H1 (cell line): ENCODE data around the gene HTATSF1. TPM values are rescaled to one million over a fixed set of nuclear protein-coding genes. Genes with fewer than 3 reads are reported as not detected.

Experiments used
- CTCF ChIA-PET: fragments of 300-600 bp; sonication (Branson Sonifier 250); formaldehyde crosslinking; loops from one replicate; lab custom pipeline; 2021; ENCODE audit not compliant: partially characterized antibody; lab: Charles Lee
- POLR2A ChIA-PET: fragments of 300-600 bp; sonication (Branson Sonifier 250); formaldehyde crosslinking; loops from one replicate; lab custom pipeline; 2021; ENCODE audit warnings: inconsistent platforms; ENCODE audit not compliant: partially characterized antibody; lab: Charles Lee
- DNase-seq, 2 experiments: peaks; one replicate each; pipeline versions ENCODE4 v3.0.0 to v3.0.0-alpha.2; 2010 to 2022; ENCODE audit warnings: low spot score in 2 of 2, low read depth in 1 of 2, mixed read lengths in 1 of 2
- FAIRE-seq: peaks from 2 replicates; lab custom pipeline; 2011; peaks lifted over from hg19 to GRCh38; lab: Jason Lieb, UNC
- H2AFZ ChIP-seq: 2 replicates; pipeline ENCODE4 v1.8.1; 2012; ENCODE audit warnings: low read length, inconsistent platforms
- H2AK5ac ChIP-seq: 2 replicates; pipeline ENCODE4 v1.6.1; 2013; ENCODE audit warnings: low read depth, low read length
- H2BK120ac ChIP-seq: replicated peaks from 2 replicates; pipeline ENCODE3; 2013; ENCODE audit warnings: low read depth, low read length, inconsistent platforms
- H2BK12ac ChIP-seq: 2 replicates; pipeline ENCODE4 v1.6.1; 2013; ENCODE audit warnings: low read depth, low read length
- H2BK15ac ChIP-seq: 2 replicates; pipeline ENCODE4 v1.6.1; 2013; ENCODE audit warnings: low read length
- H2BK20ac ChIP-seq: 2 replicates; pipeline ENCODE4 v1.6.1; 2013; ENCODE audit warnings: low read length
- H2BK5ac ChIP-seq: 2 replicates; pipeline ENCODE4 v1.6.1; 2013; ENCODE audit warnings: low read depth, low read length
- H3K14ac ChIP-seq: 2 replicates; pipeline ENCODE4 v1.6.1; 2013; ENCODE audit warnings: inconsistent platforms; ENCODE audit not compliant: insufficient read length
- H3K18ac ChIP-seq: 2 replicates; pipeline ENCODE4 v1.6.1; 2013; ENCODE audit warnings: low read length; ENCODE audit errors: extremely low read depth
- H3K23ac ChIP-seq: 2 replicates; pipeline ENCODE4 v1.6.1; 2013; ENCODE audit warnings: inconsistent platforms; ENCODE audit not compliant: insufficient read length
- H3K23me2 ChIP-seq: 2 replicates; pipeline ENCODE4 v1.6.1; 2013; ENCODE audit warnings: low read depth, low read length
- H3K27ac ChIP-seq: 2 replicates; pipeline ENCODE4 v1.6.1; 2011; ENCODE audit warnings: low read depth, low read length, inconsistent platforms
- H3K27me3 ChIP-seq, 4 experiments: replicated peaks in 1 of 4; 1 replicate in 1 of 4; 2 replicates in 3 of 4; pipeline versions ENCODE4 v1.6.1 to v1.8.1; 2011 to 2013; ENCODE audit warnings: low read length in 3 of 4, mild to moderate bottlenecking in 3 of 4, inconsistent platforms in 2 of 4, mixed read lengths in 2 of 4, moderate library complexity in 1 of 4; ENCODE audit not compliant: control insufficient read depth in 3 of 4, insufficient read depth in 3 of 4; ENCODE audit errors: extremely low read depth in 1 of 4
- H3K36me3 ChIP-seq, 4 experiments: 2 replicates each; pipeline versions ENCODE4 v1.6.1 to v1.8.1; 2011 to 2013; ENCODE audit warnings: mild to moderate bottlenecking in 4 of 4, low read length in 3 of 4, moderate library complexity in 2 of 4, control low read depth in 1 of 4, inconsistent platforms in 1 of 4; ENCODE audit not compliant: insufficient read depth in 4 of 4, control insufficient read depth in 2 of 4
- H3K4ac ChIP-seq: replicated peaks from 2 replicates; pipeline ENCODE3; 2013; ENCODE audit warnings: low read length, low read depth, mixed read lengths, inconsistent platforms; ENCODE audit not compliant: insufficient read length
- H3K4me1 ChIP-seq, 4 experiments: replicated peaks in 1 of 4; 1 replicate in 1 of 4; 2 replicates in 3 of 4; pipeline versions ENCODE4 v1.6.1 to v1.8.1; 2011 to 2013; ENCODE audit warnings: low read length in 3 of 4, inconsistent platforms in 2 of 4, mixed read lengths in 1 of 4; ENCODE audit not compliant: insufficient read depth in 4 of 4, control insufficient read depth in 3 of 4
- H3K4me2 ChIP-seq, 2 experiments: 2 replicates each; pipeline versions ENCODE4 v1.6.1 to v1.8.1; 2011 to 2013; ENCODE audit warnings: low read depth in 2 of 2, low read length in 2 of 2, control low read depth in 1 of 2, inconsistent platforms in 1 of 2, mild to moderate bottlenecking in 1 of 2; ENCODE audit not compliant: insufficient read depth in 1 of 2
- H3K4me3 ChIP-seq, 4 experiments: fragments of 200-600, 300-600 bp in 1 of 4; sonication (generic), shearing (Covaris generic), sonication (Bioruptor Twin) in 1 of 4; 2 replicates each; pipeline versions ENCODE4 v1.5.1 to v1.8.1; 2011 to 2016; ENCODE audit warnings: low read length in 4 of 4, low read depth in 3 of 4, control low read depth in 2 of 4, inconsistent platforms in 2 of 4, mild to moderate bottlenecking in 2 of 4, mixed read lengths in 1 of 4, moderate library complexity in 1 of 4; ENCODE audit not compliant: insufficient read depth in 2 of 4; ENCODE audit errors: extremely low read depth in 1 of 4
- H3K56ac ChIP-seq: replicated peaks from 2 replicates; pipeline ENCODE3; 2013; ENCODE audit warnings: low read depth, mild to moderate bottlenecking, mixed read lengths, low read length, inconsistent platforms; ENCODE audit not compliant: insufficient read length
- H3K79me1 ChIP-seq: 2 replicates; pipeline ENCODE4 v1.6.1; 2013; ENCODE audit warnings: low read depth, low read length, control low read depth
- H3K79me2 ChIP-seq, 2 experiments: 2 replicates each; pipeline versions ENCODE4 v1.6.1 to v1.8.1; 2012 to 2013; ENCODE audit warnings: low read length in 2 of 2, mild to moderate bottlenecking in 2 of 2, inconsistent platforms in 1 of 2; ENCODE audit not compliant: insufficient read depth in 2 of 2, control insufficient read depth in 1 of 2
- H3K9ac ChIP-seq, 4 experiments: replicated peaks in 1 of 4; 1 replicate in 1 of 4; 2 replicates in 3 of 4; pipeline versions ENCODE4 v1.6.1 to v1.8.1; 2011 to 2013; ENCODE audit warnings: low read depth in 3 of 4, low read length in 3 of 4, control low read depth in 2 of 4, mild to moderate bottlenecking in 2 of 4, moderate library complexity in 2 of 4, inconsistent platforms in 1 of 4; ENCODE audit errors: extremely low read depth in 1 of 4
- H3K9me3 ChIP-seq, 2 experiments: 2 replicates each; pipeline versions ENCODE4 v1.6.1 to v1.8.1; 2012 to 2013; ENCODE audit warnings: mild to moderate bottlenecking in 2 of 2, moderate library complexity in 2 of 2, control low read depth in 1 of 2, inconsistent platforms in 1 of 2, low read depth in 1 of 2, low read length in 1 of 2, mixed read lengths in 1 of 2; ENCODE audit not compliant: insufficient read depth in 2 of 2
- H4K20me1 ChIP-seq, 2 experiments: replicated peaks in 1 of 2; 2 replicates each; pipeline versions ENCODE3 to v1.8.1; 2011 to 2013; ENCODE audit warnings: inconsistent platforms in 2 of 2, low read length in 2 of 2, mild to moderate bottlenecking in 1 of 2; ENCODE audit not compliant: insufficient read depth in 2 of 2, control insufficient read depth in 1 of 2
- H4K5ac ChIP-seq: 2 replicates; pipeline ENCODE4 v1.6.1; 2013; ENCODE audit warnings: low read length, low read depth, mixed read lengths, inconsistent platforms; ENCODE audit not compliant: insufficient read length
- H4K8ac ChIP-seq: 2 replicates; pipeline ENCODE4 v1.8.0; 2013; ENCODE audit warnings: mild to moderate bottlenecking, moderate library complexity, low read length, inconsistent platforms; ENCODE audit not compliant: insufficient read depth; ENCODE audit errors: extremely low read depth
- H4K91ac ChIP-seq: replicated peaks from 2 replicates; pipeline ENCODE3; 2013; ENCODE audit warnings: low read length, mixed read lengths, inconsistent platforms; ENCODE audit not compliant: insufficient read length
- BACH1 ChIP-seq: IDR thresholded peaks from 2 replicates; pipeline ENCODE4 v1.6.1; 2012; ENCODE audit warnings: low read length, improper control_type of control experiment
- CBX5 ChIP-seq: fragments of 300-800, 300-1000 bp; sonication (generic); IDR thresholded peaks from 2 replicates; pipeline ENCODE4 v1.7.1; 2016; ENCODE audit warnings: antibody characterized with exemption, low read length, low read depth
- CHD2 ChIP-seq: IDR thresholded peaks from 2 replicates; pipeline ENCODE4 v1.6.1; 2012; ENCODE audit warnings: low read length, improper control_type of control experiment
- CREB1 ChIP-seq: IDR thresholded peaks from 2 replicates; pipeline ENCODE4 v1.6.1; 2012; ENCODE audit warnings: inconsistent platforms
- EP300 ChIP-seq, 2 experiments: IDR thresholded peaks; 1 replicate in 1 of 2; 2 replicates in 1 of 2; pipeline ENCODE4 v1.6.1; 2011 to 2012; ENCODE audit warnings: low read depth in 2 of 2, low read length in 2 of 2, mild to moderate bottlenecking in 2 of 2, borderline replicate concordance in 1 of 2, inconsistent platforms in 1 of 2, moderate library complexity in 1 of 2
- EZH2 ChIP-seq: fragments of 200-600 bp; sonication (generic); IDR thresholded peaks from 2 replicates; pipeline ENCODE4 v1.7.1; 2012; ENCODE audit warnings: low read depth, mild to moderate bottlenecking, moderate library complexity, low read length, inconsistent platforms; ENCODE audit not compliant: severe bottlenecking
- FOSL1 ChIP-seq: IDR thresholded peaks from 2 replicates; pipeline ENCODE4 v1.6.1; 2011; ENCODE audit warnings: mild to moderate bottlenecking, low read depth, low read length, moderate library complexity; ENCODE audit not compliant: insufficient read depth
- HDAC2 ChIP-seq, 2 experiments: fragments of 300-600 bp in 1 of 2; sonication (generic) in 1 of 2; IDR thresholded peaks; 2 replicates each; pipeline ENCODE4 v1.6.1; 2011 to 2012; ENCODE audit warnings: low read depth in 2 of 2, low read length in 2 of 2, mild to moderate bottlenecking in 2 of 2, moderate library complexity in 2 of 2, borderline replicate concordance in 1 of 2, inconsistent platforms in 1 of 2
- MAFK ChIP-seq: IDR thresholded peaks from 2 replicates; pipeline ENCODE4 v1.6.1; 2012; ENCODE audit warnings: low read depth, mild to moderate bottlenecking, improper control_type of control experiment, low read length
- POLR2A ChIP-seq, 2 experiments: IDR thresholded peaks; 1 replicate in 1 of 2; 2 replicates in 1 of 2; pipeline ENCODE4 v1.6.1; 2011; ENCODE audit warnings: low read depth in 2 of 2, low read length in 2 of 2, mild to moderate bottlenecking in 2 of 2; ENCODE audit errors: control extremely low read depth in 1 of 2
- POU5F1 ChIP-seq: IDR thresholded peaks from 2 replicates; pipeline ENCODE4 v1.6.1; 2011; ENCODE audit warnings: low read depth, mild to moderate bottlenecking, low read length, moderate library complexity
- RBBP5 ChIP-seq: IDR thresholded peaks from 2 replicates; pipeline ENCODE4 v1.7.1; 2012; ENCODE audit warnings: low read depth, mild to moderate bottlenecking, inconsistent platforms, low read length, moderate library complexity, borderline replicate concordance
- RFX5 ChIP-seq: IDR thresholded peaks from 2 replicates; pipeline ENCODE4 v1.6.1; 2011; ENCODE audit warnings: low read depth, low read length, improper control_type of control experiment, borderline replicate concordance
- SIX5 ChIP-seq: IDR thresholded peaks from 2 replicates; pipeline ENCODE4 v1.6.1; 2011; ENCODE audit warnings: mild to moderate bottlenecking, low read depth, low read length
- WGBS, 2 experiments: shearing (Covaris generic) in 1 of 2; methylation state at CpG; one replicate each; pipeline versions ENCODE4 v1.1.6 to v1.1.7; 2013 to 2015; ENCODE audit warnings: low lambda C conversion rate in 2 of 2, mixed read lengths in 2 of 2, inconsistent platforms in 1 of 2, low coverage in 1 of 2, missing lambda C conversion rate in 1 of 2; ENCODE audit not compliant: insufficient replicate concordance in 2 of 2, insufficient coverage in 1 of 2, insufficient read length in 1 of 2; ENCODE audit errors: extremely low coverage in 1 of 2, missing lambda C conversion rate in 1 of 2; 5-methylcytosine and 5-hydroxymethylcytosine counted together
- polyA plus RNA-seq, 7 experiments: library from polyadenylated mRNA; depleted of rRNA in 3 of 7; stranded (reverse) in 5 of 7; unstranded in 2 of 7; fragments of >200 nt in 5 of 7; fragments of 200-250 nt in 2 of 7; gene quantifications; 1 replicate in 5 of 7; 2 replicates in 1 of 7; 4 replicates in 1 of 7; pipeline versions ENCODE4 v1.2.1 to v1.2.3, GENCODE V29; 2011 to 2013; ENCODE audit warnings: missing spikeins in 2 of 7, mixed read lengths in 2 of 7
- total RNA-seq: library from RNA; stranded (reverse); fragmentation: NEBNext Ultra II Directional; extraction: Animal tissue kit (Norgen Biotek cat#: 25700); gene quantifications from 2 replicates; pipeline ENCODE4 v1.2.1, GENCODE V29; 2021
- TF ChIP-seq, protein P1 (sequence below): IDR thresholded peaks from 2 replicates; pipeline ENCODE4 v1.6.1; 2012; ENCODE audit warnings: inconsistent platforms

The HTATSF1 gene
- total and polyA plus RNA-seq, 2 of the 8 experiments (the other 6 are each of a cell fraction or from before 2014, with no cell fraction given): 1.2 to 49.3 TPM

DNA sequence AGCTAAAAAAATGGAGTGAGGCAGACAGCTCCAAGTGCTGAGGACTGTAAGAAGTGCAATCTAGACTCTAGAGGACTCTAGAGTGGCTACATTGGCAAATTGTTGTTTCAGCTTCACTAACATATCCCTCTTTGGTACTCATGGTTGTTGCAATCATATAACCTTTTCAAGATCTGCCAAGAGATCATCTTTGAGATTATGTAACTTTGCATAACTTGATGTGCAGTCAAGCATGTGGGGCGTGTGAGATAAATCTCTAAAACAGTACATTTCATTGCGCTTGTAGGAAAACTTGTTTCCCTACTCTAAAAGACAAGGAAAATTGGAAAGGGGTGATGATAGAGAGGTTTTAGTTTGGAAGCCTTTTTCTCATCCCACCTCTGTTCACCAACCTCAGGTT lies 20.9 kb upstream of the HTATSF1 start:
- Histone ChIP-seq H2BK120ac (no peak overlapping the region), H2AK5ac (no peak overlapping the region), H3K79me2 (no peaks in the 10 kb centered on the region), H3K4me3 (no peak overlapping the region), H4K5ac (no peak overlapping the region), H3K56ac (no peak overlapping the region), H3K4me1 (no peaks in the 10 kb centered on the region), H2BK20ac (no peak overlapping the region), H3K36me3 (no peaks in the 10 kb centered on the region), H3K9me3 (no peaks in the 10 kb centered on the region), H3K23ac (no peak overlapping the region), H2BK5ac (no peak overlapping the region), H3K27ac (no peak overlapping the region), H3K23me2 (no peaks in the 10 kb centered on the region), H3K9ac (no peak overlapping the region), H3K18ac (no peak overlapping the region), H3K14ac (no peak overlapping the region), H2BK12ac (no peak overlapping the region), H2BK15ac (no peak overlapping the region), H3K4me2 (no peak overlapping the region), H4K8ac (no peak overlapping the region), H3K79me1 (no peaks in the 10 kb centered on the region), H4K20me1 (no peaks in the 10 kb centered on the region), H3K4ac (no peak overlapping the region), H2AFZ (no peak overlapping the region), H3K27me3 (no peaks in the 10 kb centered on the region), H4K91ac (no peak overlapping the region)
- ChIA-PET CTCF (interaction anchor here (0.8 kb wide), 1 partner anchor 15 kb away, joined by 3 read pairs; no protein-coding TSS in a partner anchor), POLR2A (no interaction called here)
- no peak for DNase-seq
- no peak for FAIRE-seq
- TF ChIP-seq RFX5 (no peak), CREB1 (no peak), POLR2A (IDR thresholded peaks at IDR 0.05; ENCODE audit: control extremely low read depth in 1 of 2, low read depth in 2 of 2, low read length in 2 of 2) (no peak), CBX5 (no peak), EP300 (IDR thresholded peaks at IDR 0.05; ENCODE audit: borderline replicate concordance in 1 of 2, low read depth in 2 of 2, low read length in 2 of 2) (no peak), CHD2 (no peak), FOSL1 (no peak), MAFK (no peak), RBBP5 (no peak), SIX5 (no peak), BACH1 (no peak), POU5F1 (no peak), HDAC2 (IDR thresholded peaks at IDR 0.05; ENCODE audit: borderline replicate concordance in 1 of 2, low read depth in 2 of 2, low read length in 2 of 2) (no peak), EZH2 (no peak)
- TF ChIP-seq, protein P1, sequence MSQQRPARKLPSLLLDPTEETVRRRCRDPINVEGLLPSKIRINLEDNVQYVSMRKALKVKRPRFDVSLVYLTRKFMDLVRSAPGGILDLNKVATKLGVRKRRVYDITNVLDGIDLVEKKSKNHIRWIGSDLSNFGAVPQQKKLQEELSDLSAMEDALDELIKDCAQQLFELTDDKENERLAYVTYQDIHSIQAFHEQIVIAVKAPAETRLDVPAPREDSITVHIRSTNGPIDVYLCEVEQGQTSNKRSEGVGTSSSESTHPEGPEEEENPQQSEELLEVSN: no peak
- WGBS, 2 experiments: 93% methylated on average over 2 of the region's 2 CpGs; no CpG with 5 or more reads in 1 of the 2 experiments
